H1 (cell line): ENCODE results near the gene NEB. TPM values are rescaled to one million over a fixed set of nuclear protein-coding genes. Genes with fewer than 3 reads are reported as not detected.

Experiments
- JUND ChIP-seq: IDR thresholded peaks from 2 replicates; pipeline ENCODE4 v1.6.1; 2011; ENCODE audit warnings: mild to moderate bottlenecking, improper control_type of control experiment, low read length
- polyA plus RNA-seq, 7 experiments: library from polyadenylated mRNA; depleted of rRNA in 3 of 7; stranded (reverse) in 5 of 7; unstranded in 2 of 7; fragments of >200 nt in 5 of 7; fragments of 200-250 nt in 2 of 7; gene quantifications; 1 replicate in 5 of 7; 2 replicates in 1 of 7; 4 replicates in 1 of 7; pipeline versions ENCODE4 v1.2.1 to v1.2.3, GENCODE V29; 2011 to 2013; ENCODE audit warnings: missing spikeins in 2 of 7, mixed read lengths in 2 of 7
- total RNA-seq: library from RNA; stranded (reverse); fragmentation: NEBNext Ultra II Directional; extraction: Animal tissue kit (Norgen Biotek cat#: 25700); gene quantifications from 2 replicates; pipeline ENCODE4 v1.2.1, GENCODE V29; 2021

The NEB gene
- total and polyA plus RNA-seq, 2 of the 8 experiments (the other 6 are each of a cell fraction or from before 2014, with no cell fraction given) = 1.4 to 2.5 TPM

DNA sequence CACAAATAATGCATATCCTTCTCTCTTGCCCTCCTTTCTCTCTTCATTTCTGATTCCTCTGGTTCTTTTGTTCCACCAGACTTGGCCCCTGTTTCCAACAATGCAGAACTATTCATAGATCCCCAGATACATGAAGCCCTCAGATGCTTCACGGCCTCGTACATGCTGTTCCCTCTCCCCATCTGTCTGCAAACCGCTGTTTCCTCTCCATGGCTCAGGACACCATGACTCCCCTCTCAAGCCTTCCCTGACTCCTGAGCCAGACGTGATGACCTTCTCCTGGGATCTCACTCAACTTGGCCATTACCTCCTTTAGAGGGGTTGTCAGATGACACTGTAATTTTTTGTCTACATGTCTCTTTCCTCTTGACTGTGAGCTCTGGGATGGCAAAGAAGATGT, 15.5 kb downstream of the NEB start (continued):
- no peak for TF ChIP-seq JUND
